GM15510 (cell line): ENCODE data around the gene CCR3.

Source experiments
- POLR2A ChIP-seq: IDR thresholded peaks from 3 replicates; pipeline ENCODE4 v1.6.1; 2011; ENCODE audit warnings: borderline replicate concordance; ENCODE audit not compliant: insufficient read length; ENCODE audit errors: extremely low read depth

Gene CCR3

GRCh38 chr3:46282696-46283095, 40.4 kb downstream of the CCR3 start:
- TF ChIP-seq POLR2A, result no peak

GRCh38 chr3:46283881-46284450, 41.7 kb downstream of the CCR3 start:
- TF ChIP-seq POLR2A, result no peak

- no peak for TF ChIP-seq POLR2A
Observed at GRCh38 chr3:46284981-46285683, 42.9 kb downstream of the CCR3 start.

GRCh38 chr3:46285931-46286619, 43.8 kb downstream of the CCR3 start:
- TF ChIP-seq POLR2A, result no peak

- no peak for TF ChIP-seq POLR2A
Observed at GRCh38 chr3:46286947-46287565, 44.8 kb downstream of the CCR3 start.

GRCh38 chr3:46289551-46289950, 47.3 kb downstream of the CCR3 start:
- TF ChIP-seq POLR2A, result no peak

GRCh38 chr3:46289966-46290365, 47.7 kb downstream of the CCR3 start:
- no peak for TF ChIP-seq POLR2A

- TF ChIP-seq POLR2A, result no peak
Observed at GRCh38 chr3:46291046-46291445, 48.8 kb downstream of the CCR3 start.

GRCh38 chr3:46293035-46293724, 50.9 kb downstream of the CCR3 start:
- no peak for TF ChIP-seq POLR2A

- TF ChIP-seq POLR2A, result no peak
Observed at GRCh38 chr3:46293991-46294833, 52.0 kb downstream of the CCR3 start.

GRCh38 chr3:46296826-46297225, 54.6 kb downstream of the CCR3 start:
- TF ChIP-seq POLR2A, result no peak

- TF ChIP-seq POLR2A, result no peak
Observed at GRCh38 chr3:46297658-46298423, 55.6 kb downstream of the CCR3 start.

- TF ChIP-seq POLR2A, result no peak
Observed at GRCh38 chr3:46298871-46299607, 56.8 kb downstream of the CCR3 start.
